H9 (cell line): ENCODE results near the gene OCRL. TPM values are rescaled to one million over a fixed set of nuclear protein-coding genes. Genes with fewer than 3 reads are reported as not detected.
A peak's percentile ranks its signal among the peaks of the same experiment; 100 is the strongest.

ENCODE experiments used
- DNase-seq: peaks from one replicate; pipeline ENCODE4 v3.0.0-alpha.2; 2017
- H2AFZ ChIP-seq: one replicate; pipeline ENCODE4 v1.6.1; 2013; ENCODE audit warnings: mild to moderate bottlenecking, low read length, control low read depth, moderate library complexity
- H2AK5ac ChIP-seq: 2 replicates; pipeline ENCODE4 v1.6.1; 2013; ENCODE audit warnings: low read length, control low read depth, mixed read lengths; ENCODE audit not compliant: insufficient read length
- H2BK120ac ChIP-seq: one replicate; pipeline ENCODE4 v1.6.1; 2013; ENCODE audit warnings: low read depth, mild to moderate bottlenecking, low read length, control low read depth, inconsistent platforms; ENCODE audit not compliant: poor library complexity, severe bottlenecking
- H2BK12ac ChIP-seq: 2 replicates; pipeline ENCODE4 v1.6.1; 2013; ENCODE audit warnings: low read length, control low read depth, mixed read lengths, low read depth; ENCODE audit not compliant: insufficient read length
- H2BK15ac ChIP-seq: 2 replicates; pipeline ENCODE4 v1.6.1; 2013; ENCODE audit warnings: low read depth, low read length, control low read depth
- H2BK20ac ChIP-seq: one replicate; pipeline ENCODE4 v1.6.1; 2013; ENCODE audit warnings: low read depth, mild to moderate bottlenecking, low read length, control low read depth, inconsistent platforms; ENCODE audit not compliant: poor library complexity, severe bottlenecking
- H2BK5ac ChIP-seq: 2 replicates; pipeline ENCODE4 v1.6.1; 2013; ENCODE audit warnings: low read length, control low read depth, mixed read lengths; ENCODE audit not compliant: insufficient read length
- H3K14ac ChIP-seq: 2 replicates; pipeline ENCODE4 v1.6.1; 2013; ENCODE audit warnings: low read length, control low read depth; ENCODE audit not compliant: insufficient read depth
- H3K18ac ChIP-seq: 2 replicates; pipeline ENCODE4 v1.6.1; 2013; ENCODE audit warnings: low read depth, mild to moderate bottlenecking, mixed read lengths, low read length, control low read depth; ENCODE audit not compliant: insufficient read length
- H3K23ac ChIP-seq: 2 replicates; pipeline ENCODE4 v1.6.1; 2013; ENCODE audit warnings: low read length, control low read depth, mixed read lengths, low read depth; ENCODE audit not compliant: insufficient read length
- H3K23me2 ChIP-seq: 2 replicates; pipeline ENCODE4 v1.6.1; 2013; ENCODE audit warnings: low read depth, mild to moderate bottlenecking, mixed read lengths, low read length, control low read depth; ENCODE audit not compliant: insufficient read length, poor library complexity, severe bottlenecking
- H3K27ac ChIP-seq: 2 replicates; pipeline ENCODE4 v1.5.1; 2013; ENCODE audit warnings: low read length, control low read depth, mixed read lengths, low read depth; ENCODE audit not compliant: insufficient read length
- H3K27me3 ChIP-seq: 2 replicates; pipeline ENCODE4 v1.6.1; 2013; ENCODE audit warnings: low read length, control low read depth, inconsistent platforms; ENCODE audit not compliant: insufficient read depth
- H3K4ac ChIP-seq: 2 replicates; pipeline ENCODE4 v1.6.1; 2013; ENCODE audit warnings: low read depth, mild to moderate bottlenecking, control low read depth, inconsistent platforms, low read length, moderate library complexity
- H3K4me1 ChIP-seq: 2 replicates; pipeline ENCODE4 v1.6.1; 2013; ENCODE audit warnings: low read length, control low read depth, inconsistent platforms; ENCODE audit not compliant: insufficient read depth
- H3K4me2 ChIP-seq: 2 replicates; pipeline ENCODE4 v1.6.1; 2013; ENCODE audit warnings: low read length, control low read depth, mixed read lengths; ENCODE audit not compliant: insufficient read length, insufficient read depth
- H3K56ac ChIP-seq: 2 replicates; pipeline ENCODE4 v1.6.1; 2013; ENCODE audit warnings: low read depth, mild to moderate bottlenecking, mixed read lengths, low read length, control low read depth; ENCODE audit not compliant: insufficient read length
- H3K79me1 ChIP-seq: 2 replicates; pipeline ENCODE4 v1.6.1; 2013; ENCODE audit warnings: low read depth, mild to moderate bottlenecking, moderate library complexity, low read length, control low read depth, inconsistent platforms; ENCODE audit not compliant: insufficient read depth, poor library complexity, severe bottlenecking
- H3K79me2 ChIP-seq: 2 replicates; pipeline ENCODE4 v1.6.1; 2013; ENCODE audit warnings: low read length, control low read depth, inconsistent platforms; ENCODE audit not compliant: insufficient read depth
- H3K9ac ChIP-seq: 2 replicates; pipeline ENCODE4 v1.6.1; 2013; ENCODE audit warnings: low read length, control low read depth, mixed read lengths; ENCODE audit not compliant: insufficient read length; ENCODE audit errors: extremely low read depth
- H3K9me3 ChIP-seq: one replicate; pipeline ENCODE4 v1.6.1; 2013; ENCODE audit warnings: low read depth, low read length, inconsistent platforms; ENCODE audit not compliant: control insufficient read depth
- H3T11ph ChIP-seq: one replicate; pipeline ENCODE4 v1.6.1; 2013; ENCODE audit warnings: mild to moderate bottlenecking, low read length, control low read depth, inconsistent platforms
- H4K20me1 ChIP-seq: one replicate; pipeline ENCODE4 v1.6.1; 2013; ENCODE audit not compliant: control insufficient read depth, insufficient read length, insufficient read depth
- H4K5ac ChIP-seq: 2 replicates; pipeline ENCODE4 v1.6.1; 2013; ENCODE audit warnings: low read depth, mild to moderate bottlenecking, mixed read lengths, low read length, control low read depth; ENCODE audit not compliant: insufficient read length
- H4K8ac ChIP-seq: replicated peaks from 2 replicates; pipeline ENCODE4 v1.6.1; 2013; ENCODE audit warnings: low read length, control low read depth, mixed read lengths, low read depth; ENCODE audit not compliant: insufficient read length
- H4K91ac ChIP-seq: 2 replicates; pipeline ENCODE4 v1.6.1; 2013; ENCODE audit warnings: low read depth, mild to moderate bottlenecking, moderate library complexity, mixed read lengths, low read length, control low read depth; ENCODE audit not compliant: insufficient read length
- H3K27ac Mint-ChIP-seq, 3 experiments: 2 replicates in 2 of 3; 3 replicates in 1 of 3; pipeline ENCODE4 v1.8.0; 2020 to 2021; ENCODE audit warnings: mixed read lengths in 3 of 3, mild to moderate bottlenecking in 1 of 3, moderate library complexity in 1 of 3
- H3K27me3 Mint-ChIP-seq: 2 replicates; pipeline ENCODE4 v1.8.0; 2021; ENCODE audit warnings: low read depth, mild to moderate bottlenecking, moderate library complexity, mixed read lengths
- H3K36me3 Mint-ChIP-seq, 3 experiments: 2 replicates in 2 of 3; 3 replicates in 1 of 3; pipeline ENCODE4 v1.8.0; 2020 to 2021; ENCODE audit warnings: low read depth in 3 of 3, mixed read lengths in 3 of 3; ENCODE audit not compliant: insufficient read depth in 1 of 3
- H3K4me1 Mint-ChIP-seq, 2 experiments: 2 replicates each; pipeline ENCODE4 v1.8.0; 2020; ENCODE audit warnings: mixed read lengths in 2 of 2
- H3K4me3 Mint-ChIP-seq, 2 experiments: 2 replicates in 1 of 2; 3 replicates in 1 of 2; pipeline ENCODE4 v1.8.0; 2020 to 2021; ENCODE audit warnings: mild to moderate bottlenecking in 2 of 2, mixed read lengths in 2 of 2, moderate library complexity in 1 of 2
- H3K9me3 Mint-ChIP-seq, 2 experiments: 2 replicates in 1 of 2; 3 replicates in 1 of 2; pipeline ENCODE4 v1.8.0; 2020; ENCODE audit warnings: mild to moderate bottlenecking in 2 of 2, mixed read lengths in 2 of 2, moderate library complexity in 1 of 2
- WGBS: extraction: QIAGEN DNeasy Blood & Tissue Kit; methylation state at CpG from one replicate; pipeline ENCODE4 v1.1.7; 2013; ENCODE audit warnings: missing lambda C conversion rate, low lambda C conversion rate, mixed read lengths; ENCODE audit not compliant: insufficient read length; ENCODE audit errors: extremely low coverage; 5-methylcytosine and 5-hydroxymethylcytosine counted together
- total RNA-seq: library from RNA; stranded (reverse); gene quantifications from 2 replicates; pipeline ENCODE4 v1.2.1, GENCODE V29; 2021
- TF ChIP-seq, protein P1 (sequence below): fragments of 200-600 bp; sonication (generic); conservative IDR thresholded peaks from 3 replicates; pipeline ENCODE4 v1.8.0; 2021; ENCODE audit warnings: antibody characterized with exemption, mild to moderate bottlenecking

The OCRL gene
- total RNA-seq, 1 experiment from 2014 or later: 31.4 TPM

DNA sequence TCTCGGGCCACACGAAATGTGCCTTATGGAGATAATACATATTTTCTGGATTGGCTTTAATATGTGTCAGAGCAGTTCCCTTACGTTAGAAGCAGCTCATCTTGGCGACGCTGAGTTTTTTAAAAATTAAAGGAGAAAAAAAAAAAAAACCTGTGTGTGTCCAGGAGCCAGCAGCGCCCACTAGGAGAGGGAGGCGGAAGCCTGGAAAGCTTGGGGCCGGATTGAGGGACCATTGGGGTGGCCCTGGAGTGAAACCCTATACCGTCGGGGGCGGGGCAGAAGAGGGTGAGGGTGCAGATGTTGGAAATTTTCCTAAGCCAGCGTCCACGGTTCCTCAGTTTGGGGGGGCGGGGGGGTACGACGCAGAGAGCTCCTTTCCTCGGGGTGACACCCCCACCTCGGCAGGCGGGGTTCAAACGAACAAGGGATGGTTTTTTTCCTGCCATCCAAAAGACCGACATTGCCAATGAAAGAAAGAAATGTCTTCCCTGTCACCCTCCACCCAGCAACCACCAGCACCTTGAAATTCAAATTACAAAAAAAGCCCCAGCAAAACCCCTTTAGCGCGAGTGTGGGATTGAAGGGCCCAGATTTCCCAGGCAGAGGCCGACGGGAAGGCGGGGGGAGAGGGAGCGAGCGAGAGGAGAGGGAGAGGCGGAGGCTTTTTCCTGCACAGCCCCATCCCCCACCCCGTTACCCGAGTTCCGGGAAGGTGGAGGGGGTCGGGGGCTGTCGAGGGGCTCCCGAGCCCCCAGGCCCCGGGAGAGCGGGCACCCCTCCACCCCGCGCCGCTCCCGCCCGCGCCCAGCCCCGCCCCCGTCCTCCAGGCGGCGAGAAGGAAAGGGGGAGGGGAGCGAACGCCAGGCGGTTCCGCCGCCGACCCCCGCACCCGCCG lies 17.6 kb upstream of the OCRL start:
- H3K4ac ChIP-seq: no peak overlapping the region
- H4K5ac ChIP-seq: no peak overlapping the region
- H3K27me3 Mint-ChIP-seq: peaks cover 5% of the 10 kb centered on the region; the same call in 1 of the 2 replicates
- H3K14ac ChIP-seq: no peak overlapping the region
- no peak overlapping the region for H2BK120ac ChIP-seq
- peak; percentile 67 for DNase-seq
- peak overlapping the region; percentile 64 to 96 (median 96) for H3K27ac Mint-ChIP-seq
- no peak overlapping the region for H2BK5ac ChIP-seq
- H2AK5ac ChIP-seq: no peak overlapping the region
- H2AFZ ChIP-seq: no peak overlapping the region
- H3K9me3 ChIP-seq: no peaks in the 10 kb centered on the region
- H3K4me3 Mint-ChIP-seq: peak overlapping the region; percentile 85 to 95
- H3K4me1 Mint-ChIP-seq: peaks cover 11 to 20% of the 10 kb centered on the region in 2 experiments
- no peak overlapping the region for H3K23ac ChIP-seq
- H2BK12ac ChIP-seq: no peak overlapping the region
- TF ChIP-seq, protein P1, sequence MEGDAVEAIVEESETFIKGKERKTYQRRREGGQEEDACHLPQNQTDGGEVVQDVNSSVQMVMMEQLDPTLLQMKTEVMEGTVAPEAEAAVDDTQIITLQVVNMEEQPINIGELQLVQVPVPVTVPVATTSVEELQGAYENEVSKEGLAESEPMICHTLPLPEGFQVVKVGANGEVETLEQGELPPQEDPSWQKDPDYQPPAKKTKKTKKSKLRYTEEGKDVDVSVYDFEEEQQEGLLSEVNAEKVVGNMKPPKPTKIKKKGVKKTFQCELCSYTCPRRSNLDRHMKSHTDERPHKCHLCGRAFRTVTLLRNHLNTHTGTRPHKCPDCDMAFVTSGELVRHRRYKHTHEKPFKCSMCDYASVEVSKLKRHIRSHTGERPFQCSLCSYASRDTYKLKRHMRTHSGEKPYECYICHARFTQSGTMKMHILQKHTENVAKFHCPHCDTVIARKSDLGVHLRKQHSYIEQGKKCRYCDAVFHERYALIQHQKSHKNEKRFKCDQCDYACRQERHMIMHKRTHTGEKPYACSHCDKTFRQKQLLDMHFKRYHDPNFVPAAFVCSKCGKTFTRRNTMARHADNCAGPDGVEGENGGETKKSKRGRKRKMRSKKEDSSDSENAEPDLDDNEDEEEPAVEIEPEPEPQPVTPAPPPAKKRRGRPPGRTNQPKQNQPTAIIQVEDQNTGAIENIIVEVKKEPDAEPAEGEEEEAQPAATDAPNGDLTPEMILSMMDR: peak; percentile 33; the same call in 1 of the 3 replicates
- no peak overlapping the region for H4K8ac ChIP-seq
- H3K9ac ChIP-seq: peak overlapping the region; percentile 86
- H2BK15ac ChIP-seq: no peak overlapping the region
- no peaks in the 10 kb centered on the region for H3K23me2 ChIP-seq
- H2BK20ac ChIP-seq: no peak overlapping the region
- peaks cover 9% of the 10 kb centered on the region; the same call in 1 of the 2 replicates for H3K79me2 ChIP-seq
- H3K18ac ChIP-seq: no peak overlapping the region
- H3K27me3 ChIP-seq: no peaks in the 10 kb centered on the region
- peaks cover 0 to 5% (median 0%) of the 10 kb centered on the region in 3 experiments; a peak in 3 of 7 replicates for H3K36me3 Mint-ChIP-seq
- no peaks in the 10 kb centered on the region for H3K79me1 ChIP-seq
- no CpG with 5 or more reads among the region's 56 CpGs for WGBS
- H4K91ac ChIP-seq: no peak overlapping the region
- H3K9me3 Mint-ChIP-seq: no peaks in the 10 kb centered on the region
- H3K56ac ChIP-seq: no peak overlapping the region
- peak overlapping the region; percentile 80 for H3K4me2 ChIP-seq
- no peaks in the 10 kb centered on the region for H3K4me1 ChIP-seq
- no peak overlapping the region for H3T11ph ChIP-seq
- H4K20me1 ChIP-seq: no peaks in the 10 kb centered on the region
- no peak overlapping the region for H3K27ac ChIP-seq
